Measurements from ENCODE around the gene LRRC4C.

- TF ChIP-seq CTCF (IDR thresholded peaks at IDR 0.05) (no peak), ELF4 (CRISPR knock-in tag; IDR thresholded peaks at IDR 0.05; ENCODE audit: low read depth) (no peak), ZNF219 (CRISPR knock-in tag; IDR thresholded peaks at IDR 0.05; ENCODE audit: borderline replicate concordance) (no peak), TEAD4 (CRISPR knock-in tag; IDR thresholded peaks at IDR 0.05) (no peak)
These were observed 346.3 kb downstream of the LRRC4C start for GRCh38 chr11:41113160-41113559.
